Smooth muscle cell (in vitro differentiated cells): ENCODE data around the gene SLC1A1. TPM values are rescaled to one million over a fixed set of nuclear protein-coding genes. Genes with fewer than 3 reads are reported as not detected.

ENCODE experiments used
- DNase-seq: peaks from one replicate; lab custom pipeline; 2025; ENCODE audit not compliant: unreplicated experiment; lab: John Stamatoyannopoulos, UW
- H2AFZ ChIP-seq: fragments of 200-600 bp; sonication (generic); 2 replicates; pipeline ENCODE4 v1.6.0; 2016; ENCODE audit warnings: antibody characterized with exemption, low read depth, mild to moderate bottlenecking
- H3F3A ChIP-seq: fragments of 200-600 bp; sonication (generic); 2 replicates; pipeline ENCODE4 v1.6.0; 2017; ENCODE audit warnings: antibody characterized with exemption, low read depth
- H3K27ac ChIP-seq: fragments of 200-600 bp; sonication (generic); 2 replicates; pipeline ENCODE4 v1.5.1; 2016; ENCODE audit warnings: low read depth, mild to moderate bottlenecking
- H3K27me3 ChIP-seq: fragments of 200-600 bp; sonication (generic); 2 replicates; pipeline ENCODE4 v1.6.1; 2016; ENCODE audit warnings: low read depth, mild to moderate bottlenecking
- H3K36me3 ChIP-seq: fragments of 200-600 bp; sonication (generic); 2 replicates; pipeline ENCODE4 v1.5.1; 2016; ENCODE audit warnings: low read depth
- H3K4me1 ChIP-seq: fragments of 200-600 bp; sonication (generic); 2 replicates; pipeline ENCODE4 v1.5.1; 2016; ENCODE audit warnings: low read depth
- H3K4me2 ChIP-seq: fragments of 200-600 bp; sonication (generic); 2 replicates; pipeline ENCODE4 v1.6.0; 2016; ENCODE audit warnings: mild to moderate bottlenecking
- H3K4me3 ChIP-seq: fragments of 200-600 bp; sonication (generic); 2 replicates; pipeline ENCODE4 v1.5.1; 2016; ENCODE audit warnings: mild to moderate bottlenecking
- H3K79me2 ChIP-seq: fragments of 200-600 bp; sonication (generic); 2 replicates; pipeline ENCODE4 v1.6.0; 2016; ENCODE audit warnings: low read depth, mild to moderate bottlenecking
- H3K9ac ChIP-seq: fragments of 200-600 bp; sonication (generic); 2 replicates; pipeline ENCODE4 v1.6.0; 2016; ENCODE audit warnings: low read depth
- H3K9me3 ChIP-seq: fragments of 200-600 bp; sonication (generic); replicated peaks from 2 replicates; pipeline ENCODE4 v1.5.1; 2016; ENCODE audit warnings: low read depth
- H4K20me1 ChIP-seq: fragments of 200-600 bp; sonication (generic); 2 replicates; pipeline ENCODE4 v1.6.0; 2016; ENCODE audit warnings: low read depth
- WGBS: methylation state at CpG from one replicate; pipeline ENCODE4 v1.1.7; 2016; ENCODE audit warnings: low lambda C conversion rate; 5-methylcytosine and 5-hydroxymethylcytosine counted together
- polyA plus RNA-seq: library from polyadenylated mRNA; unstranded; fragments of >200 nt; fragmentation: Nextera tagmentation; extraction: Ambion mirVana; gene quantifications from 2 replicates; pipeline ENCODE4 v1.2.1, GENCODE V29; 2016
- total RNA-seq: library from RNA; depleted of rRNA; stranded (reverse); fragments of >200 nt; gene quantifications from 2 replicates; pipeline ENCODE4 v1.2.3, GENCODE V29; 2014
- TF ChIP-seq, protein P1 (sequence below): fragments of 200-600 bp; sonication (generic); IDR thresholded peaks from 2 replicates; pipeline ENCODE4 v1.5.1; 2017; ENCODE audit warnings: borderline replicate concordance, mild to moderate bottlenecking, antibody characterized with exemption; ENCODE audit not compliant: insufficient read depth, poor library complexity, severe bottlenecking

Gene SLC1A1
- total and polyA plus RNA-seq, 2 experiments from 2014 or later, result 11.3 to 15.6 TPM

DNA sequence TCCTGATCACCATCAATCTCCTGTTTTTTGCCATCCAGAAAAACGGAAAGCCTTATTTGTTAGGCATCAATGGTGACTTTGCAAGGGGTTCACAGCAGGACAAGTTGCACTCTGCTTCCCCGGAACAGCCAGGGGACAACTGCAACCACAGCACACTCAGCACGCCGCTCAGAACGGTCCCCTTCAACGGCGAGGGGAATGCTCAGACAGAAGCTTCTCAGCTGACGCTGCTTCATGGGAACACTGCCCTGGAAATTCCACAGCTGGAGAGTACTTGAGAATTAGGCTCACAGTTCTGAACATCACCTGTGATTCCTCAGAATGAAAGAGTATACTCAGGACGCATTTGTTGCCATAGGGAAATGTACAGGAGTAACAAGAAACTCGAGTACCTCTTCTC is 131.7 kb downstream of the SLC1A1 start:
- no peaks in the 10 kb centered on the region for H3K27me3 ChIP-seq
- H2AFZ ChIP-seq, result no peak overlapping the region
- H3K79me2 ChIP-seq, result no peaks in the 10 kb centered on the region
- 70% methylated on average over 10 of the region's 10 CpGs for WGBS
- DNase-seq, result no peak
- H3K9me3 ChIP-seq, result no peaks in the 10 kb centered on the region
- no peak overlapping the region for H3K27ac ChIP-seq
- TF ChIP-seq, protein P1, sequence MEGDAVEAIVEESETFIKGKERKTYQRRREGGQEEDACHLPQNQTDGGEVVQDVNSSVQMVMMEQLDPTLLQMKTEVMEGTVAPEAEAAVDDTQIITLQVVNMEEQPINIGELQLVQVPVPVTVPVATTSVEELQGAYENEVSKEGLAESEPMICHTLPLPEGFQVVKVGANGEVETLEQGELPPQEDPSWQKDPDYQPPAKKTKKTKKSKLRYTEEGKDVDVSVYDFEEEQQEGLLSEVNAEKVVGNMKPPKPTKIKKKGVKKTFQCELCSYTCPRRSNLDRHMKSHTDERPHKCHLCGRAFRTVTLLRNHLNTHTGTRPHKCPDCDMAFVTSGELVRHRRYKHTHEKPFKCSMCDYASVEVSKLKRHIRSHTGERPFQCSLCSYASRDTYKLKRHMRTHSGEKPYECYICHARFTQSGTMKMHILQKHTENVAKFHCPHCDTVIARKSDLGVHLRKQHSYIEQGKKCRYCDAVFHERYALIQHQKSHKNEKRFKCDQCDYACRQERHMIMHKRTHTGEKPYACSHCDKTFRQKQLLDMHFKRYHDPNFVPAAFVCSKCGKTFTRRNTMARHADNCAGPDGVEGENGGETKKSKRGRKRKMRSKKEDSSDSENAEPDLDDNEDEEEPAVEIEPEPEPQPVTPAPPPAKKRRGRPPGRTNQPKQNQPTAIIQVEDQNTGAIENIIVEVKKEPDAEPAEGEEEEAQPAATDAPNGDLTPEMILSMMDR, result no peak
- H3K9ac ChIP-seq, result no peak overlapping the region
- H3F3A ChIP-seq, result no peaks in the 10 kb centered on the region
- H3K4me1 ChIP-seq, result peaks cover 2% of the 10 kb centered on the region
- no peaks in the 10 kb centered on the region for H4K20me1 ChIP-seq
- no peak overlapping the region for H3K4me3 ChIP-seq
- no peak overlapping the region for H3K4me2 ChIP-seq
- H3K36me3 ChIP-seq, result no peaks in the 10 kb centered on the region

DNA sequence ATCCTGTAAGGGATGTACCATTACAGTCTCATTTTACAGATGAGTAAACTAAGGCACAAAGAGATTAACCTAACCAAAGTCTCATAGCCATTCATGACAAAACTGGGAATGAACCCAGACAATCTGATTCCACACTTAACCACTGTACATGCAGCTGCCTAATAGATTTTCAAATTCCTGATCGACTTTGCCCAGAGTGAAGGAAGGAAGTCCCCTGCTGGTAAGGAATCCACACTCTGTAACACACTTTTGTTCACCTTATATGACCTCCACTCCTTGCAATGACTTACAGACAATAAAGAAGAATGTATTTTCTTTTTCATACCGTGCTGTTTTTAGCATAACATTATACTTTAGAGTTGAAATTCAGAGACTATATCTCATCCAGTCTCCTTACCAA is 140.6 kb downstream of the SLC1A1 start:
- no peak overlapping the region for H3K4me2 ChIP-seq
- 29% methylated on average over 2 of the region's 2 CpGs for WGBS
- H3F3A ChIP-seq, result no peaks in the 10 kb centered on the region
- DNase-seq, result no peak
- no peak overlapping the region for H3K9ac ChIP-seq
- no peak overlapping the region for H3K4me3 ChIP-seq
- H3K9me3 ChIP-seq, result no peaks in the 10 kb centered on the region
- no peaks in the 10 kb centered on the region for H3K79me2 ChIP-seq
- H3K27ac ChIP-seq, result no peak overlapping the region
- H4K20me1 ChIP-seq, result no peaks in the 10 kb centered on the region
- no peak overlapping the region for H2AFZ ChIP-seq
- H3K36me3 ChIP-seq, result no peaks in the 10 kb centered on the region
- TF ChIP-seq, protein P1, result no peak
- no peaks in the 10 kb centered on the region for H3K27me3 ChIP-seq
- H3K4me1 ChIP-seq, result no peaks in the 10 kb centered on the region

Other genes with a start within 250 kb of the SLC1A1 start
- 21.4 and 24.6 TPM in 2 replicates for gene GLIS3, start 190.4 kb upstream of the SLC1A1 start, total RNA-seq
- gene GLIS3, start 190.4 kb upstream of the SLC1A1 start, polyA plus RNA-seq, result 6.4 and 11.3 TPM in 2 replicates
- gene PLPP6, start 171.8 kb downstream of the SLC1A1 start, total RNA-seq, result 5.4 and 6.2 TPM in 2 replicates
- gene PLPP6, start 171.8 kb downstream of the SLC1A1 start, polyA plus RNA-seq, result 2.6 and 2.7 TPM in 2 replicates
- 0.67 and 0.81 TPM in 2 replicates for gene SPATA6L, start 176.0 kb downstream of the SLC1A1 start, total RNA-seq
- gene SPATA6L, start 176.0 kb downstream of the SLC1A1 start, polyA plus RNA-seq, result 0.57 and 0.80 TPM in 2 replicates
- 19.2 and 35.8 TPM in 2 replicates for gene CDC37L1, start 189.1 kb downstream of the SLC1A1 start, total RNA-seq
- gene CDC37L1, start 189.1 kb downstream of the SLC1A1 start, polyA plus RNA-seq, result 11.7 and 16.0 TPM in 2 replicates